Natural killer cell treated with Interleukin-12 subunit alpha and Interleukin-12 subunit beta and Interleukin-15 and Interleukin-18, amount 100 ng/mL, for 72 hours (primary cell): ENCODE measurements around the gene SPATA31D4. TPM values are rescaled to one million over a fixed set of nuclear protein-coding genes. Genes with fewer than 3 reads are reported as not detected.
A peak's percentile ranks its signal among the peaks of the same experiment; 100 is the strongest.
"Not testable (repeated sequence)": the region's sequence is repeated elsewhere in the genome, so short reads cannot be mapped to it uniquely, and the experiment has no call there.

Experiments used
- ATAC-seq, 2 donors: fragments of 150-1000 bp; cut with Tn5 transposase in 1 of 2; sonication (Bioruptor Pico), chemical (Tn5 transposase) in 1 of 2; 2 replicates each; pipeline ENCODE4 v1.10.0; 2021
- DNase-seq: peaks from one replicate; pipeline ENCODE4 v3.0.0; 2022; ENCODE audit warnings: low spot score
- H3K27ac Mint-ChIP-seq, 2 donors: 1 replicate in 1 of 2; 2 replicates in 1 of 2; pipeline ENCODE4 v1.8.0; 2022; ENCODE audit warnings: mixed read lengths in 2 of 2, mild to moderate bottlenecking in 1 of 2, moderate library complexity in 1 of 2
- H3K27me3 Mint-ChIP-seq, 2 donors: 1 replicate in 1 of 2; 2 replicates in 1 of 2; pipeline ENCODE4 v1.8.0; 2022; ENCODE audit warnings: mixed read lengths in 2 of 2
- H3K36me3 Mint-ChIP-seq: one replicate; pipeline ENCODE4 v1.8.0; 2022; ENCODE audit warnings: mixed read lengths
- H3K4me1 Mint-ChIP-seq, 2 donors: 1 replicate in 1 of 2; 2 replicates in 1 of 2; pipeline ENCODE4 v1.8.0; 2022; ENCODE audit warnings: low read depth in 2 of 2, mixed read lengths in 2 of 2, mild to moderate bottlenecking in 1 of 2
- H3K4me3 Mint-ChIP-seq: one replicate; pipeline ENCODE4 v1.8.0; 2022; ENCODE audit warnings: mixed read lengths
- H3K9me3 Mint-ChIP-seq: 2 replicates; pipeline ENCODE4 v1.8.0; 2022; ENCODE audit warnings: mixed read lengths
- total RNA-seq, 2 donors: library from RNA; stranded (reverse); gene quantifications; one replicate each; pipeline ENCODE4 v1.2.3, GENCODE V29; 2022

SPATA31D4 gene
- total RNA-seq, 2 donors from 2014 or later = not detected

DNA sequence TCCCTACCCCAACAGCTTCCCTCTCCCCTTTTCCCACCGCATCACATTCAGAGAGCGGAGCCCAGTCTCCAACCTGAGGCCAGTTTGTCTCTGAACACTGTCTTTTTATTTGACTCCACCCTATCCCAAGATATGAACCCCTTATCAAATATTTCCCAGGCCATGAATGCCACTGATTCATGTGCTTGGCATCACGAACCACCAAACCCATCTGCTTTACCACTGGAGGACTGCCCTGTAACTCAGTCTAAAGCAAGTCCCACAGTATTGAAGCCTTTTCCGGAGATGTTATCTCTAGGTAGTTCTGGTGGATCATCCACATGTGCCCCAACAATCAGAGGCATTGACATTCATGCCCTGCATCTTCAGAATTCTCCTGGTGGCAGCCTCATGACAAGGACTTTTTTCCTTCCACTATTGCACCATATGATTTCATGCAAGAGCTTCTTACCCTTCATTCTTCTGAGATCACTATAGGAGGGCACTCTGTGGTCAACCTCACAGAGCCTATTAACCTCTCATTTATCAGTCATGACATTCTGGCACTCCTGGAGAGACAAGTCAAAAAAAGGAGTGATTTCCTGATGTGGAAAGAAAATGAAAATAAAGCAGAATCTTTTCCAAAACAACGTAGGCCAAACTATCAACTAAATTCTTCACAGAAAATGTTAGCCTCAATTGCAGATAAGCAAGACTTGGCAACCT lies 12.3 kb upstream of the SPATA31D4 start:
- Mint-ChIP-seq H3K36me3 (no peaks in the 10 kb centered on the region), H3K27me3 (peaks cover 7 to 8% of the 10 kb centered on the region in 2 donors)

DNA sequence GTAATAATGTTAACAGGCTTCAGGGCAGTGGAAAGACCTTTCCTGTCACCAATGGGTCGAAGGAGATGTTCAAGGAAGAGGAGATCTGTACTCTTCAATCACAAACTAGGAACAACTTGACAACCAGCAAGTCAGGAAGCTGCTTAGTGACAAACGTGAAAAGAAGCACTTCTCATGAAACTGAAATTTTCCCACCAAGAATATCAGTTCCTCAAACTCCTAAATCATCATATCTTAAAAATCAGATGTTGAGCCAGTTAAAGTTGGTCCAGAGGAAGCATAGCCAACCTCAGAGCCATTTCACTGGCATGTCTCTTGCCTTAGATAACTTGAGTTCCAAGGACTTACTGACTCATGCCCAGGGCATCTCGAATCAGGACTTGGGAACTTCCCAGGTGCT lies 9.7 kb upstream of the SPATA31D4 start:
- H3K4me1 Mint-ChIP-seq, H3K27ac Mint-ChIP-seq, H3K4me3 Mint-ChIP-seq, H3K9me3 Mint-ChIP-seq, DNase-seq, H3K36me3 Mint-ChIP-seq, ATAC-seq, H3K27me3 Mint-ChIP-seq: not testable (repeated sequence)

More for the DNA sequence above, 12.3 kb upstream of the SPATA31D4 start:
- H3K27ac Mint-ChIP-seq = no peak overlapping the region
- DNase-seq = no peak
- ATAC-seq = no peak
- no peaks in the 10 kb centered on the region for H3K4me1 Mint-ChIP-seq
- no peaks in the 10 kb centered on the region for H3K9me3 Mint-ChIP-seq
- no peak overlapping the region for H3K4me3 Mint-ChIP-seq

DNA sequence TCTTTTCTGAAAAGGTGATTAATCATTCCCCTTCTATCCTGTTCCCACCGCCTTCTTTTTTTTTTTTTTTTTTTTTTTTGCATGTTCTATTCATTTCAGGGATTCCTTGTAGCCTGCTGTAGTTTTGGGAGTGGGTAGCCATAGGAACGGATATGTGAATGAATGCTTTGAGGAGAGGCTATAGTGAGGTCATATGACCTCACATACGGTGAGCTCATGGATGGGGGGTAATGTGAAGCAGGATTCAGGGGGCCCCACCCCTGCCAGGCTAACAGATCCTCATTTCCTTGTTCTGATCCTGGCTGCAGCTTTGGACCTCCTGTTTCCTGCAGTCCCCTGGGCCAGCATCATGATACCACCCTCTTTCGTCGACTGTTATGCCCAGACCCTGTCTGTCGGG lies 1.9 kb downstream of the SPATA31D4 start:
- not testable (repeated sequence) for ATAC-seq, H3K9me3 Mint-ChIP-seq, H3K4me3 Mint-ChIP-seq, H3K27me3 Mint-ChIP-seq, DNase-seq, H3K36me3 Mint-ChIP-seq, H3K4me1 Mint-ChIP-seq, H3K27ac Mint-ChIP-seq

DNA sequence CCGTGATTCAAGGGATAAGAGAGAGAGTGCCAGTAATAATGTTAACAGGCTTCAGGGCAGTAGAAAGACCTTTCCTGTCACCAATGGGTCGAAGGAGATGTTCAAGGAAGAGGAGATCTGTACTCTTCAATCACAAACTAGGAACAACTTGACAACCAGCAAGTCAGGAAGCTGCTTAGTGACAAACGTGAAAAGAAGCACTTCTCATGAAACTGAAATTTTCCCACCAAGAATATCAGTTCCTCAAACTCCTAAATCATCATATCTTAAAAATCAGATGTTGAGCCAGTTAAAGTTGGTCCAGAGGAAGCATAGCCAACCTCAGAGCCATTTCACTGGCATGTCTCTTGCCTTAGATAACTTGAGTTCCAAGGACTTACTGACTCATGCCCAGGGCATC lies 5.3 kb downstream of the SPATA31D4 start:
- H3K36me3 Mint-ChIP-seq, H3K27ac Mint-ChIP-seq, H3K27me3 Mint-ChIP-seq, H3K9me3 Mint-ChIP-seq, H3K4me3 Mint-ChIP-seq, H3K4me1 Mint-ChIP-seq, DNase-seq, ATAC-seq: not testable (repeated sequence)

DNA sequence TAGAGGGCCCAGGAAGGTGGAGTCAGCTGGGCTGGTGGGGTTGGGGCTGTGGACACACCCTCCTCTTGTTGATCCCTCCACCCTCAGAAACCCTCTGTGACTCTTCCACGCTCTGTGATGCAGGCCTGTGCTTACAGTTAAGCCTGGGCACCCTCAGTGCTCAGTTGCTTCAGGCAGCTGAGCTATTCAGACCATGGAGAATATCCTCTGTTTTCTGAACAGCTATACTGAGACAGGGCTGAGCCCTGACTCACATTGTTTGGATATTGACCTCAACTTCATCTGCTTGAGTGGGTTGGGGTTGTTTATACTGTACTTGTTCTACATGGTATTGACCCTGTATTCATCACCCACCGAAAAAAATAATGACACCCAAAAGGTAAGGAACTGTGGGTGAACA lies 15.2 kb downstream of the SPATA31D4 start, which contains the start of gene SPATA31D3:
Gene SPATA31D3 (plus strand): TSS at position 108 of the 400 bp plus-strand sequence. CDS start 86 bp downstream, at position 194.
- H3K36me3 Mint-ChIP-seq, H3K27me3 Mint-ChIP-seq, H3K27ac Mint-ChIP-seq, H3K9me3 Mint-ChIP-seq, DNase-seq, H3K4me1 Mint-ChIP-seq, H3K4me3 Mint-ChIP-seq: not testable (repeated sequence)
- ATAC-seq = peak in 1 of 2 donors; percentile 48

DNA sequence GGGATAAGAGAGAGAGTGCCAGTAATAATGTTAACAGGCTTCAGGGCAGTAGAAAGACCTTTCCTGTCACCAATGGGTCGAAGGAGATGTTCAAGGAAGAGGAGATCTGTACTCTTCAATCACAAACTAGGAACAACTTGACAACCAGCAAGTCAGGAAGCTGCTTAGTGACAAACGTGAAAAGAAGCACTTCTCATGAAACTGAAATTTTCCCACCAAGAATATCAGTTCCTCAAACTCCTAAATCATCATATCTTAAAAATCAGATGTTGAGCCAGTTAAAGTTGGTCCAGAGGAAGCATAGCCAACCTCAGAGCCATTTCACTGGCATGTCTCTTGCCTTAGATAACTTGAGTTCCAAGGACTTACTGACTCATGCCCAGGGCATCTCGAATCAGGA lies 20.4 kb downstream of the SPATA31D4 start:
- not testable (repeated sequence) for H3K4me1 Mint-ChIP-seq, H3K4me3 Mint-ChIP-seq, H3K36me3 Mint-ChIP-seq, H3K9me3 Mint-ChIP-seq, H3K27me3 Mint-ChIP-seq, H3K27ac Mint-ChIP-seq, ATAC-seq, DNase-seq

DNA sequence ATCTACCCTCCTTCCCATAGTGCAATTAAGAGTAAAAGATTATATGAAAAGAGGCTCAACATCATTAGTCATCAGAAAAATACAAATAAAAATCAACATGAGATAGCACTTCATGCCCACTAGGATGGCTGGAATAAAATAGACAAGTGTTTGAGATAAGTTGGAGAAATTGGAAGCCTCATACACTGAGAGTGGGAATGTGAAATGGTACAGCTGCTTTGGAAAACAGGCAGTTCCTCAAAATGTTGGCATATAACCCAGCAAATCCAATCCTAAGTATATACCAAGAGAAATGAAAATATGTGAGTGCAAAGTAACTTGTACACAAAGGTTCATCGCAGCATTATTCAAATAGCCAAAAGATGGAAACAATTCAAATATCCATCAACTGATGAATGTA lies 24.9 kb downstream of the SPATA31D4 start:
- DNase-seq = no peak
- Mint-ChIP-seq H3K36me3 (peaks cover 18% of the 10 kb centered on the region), H3K4me1 (no peaks in the 10 kb centered on the region), H3K27me3 (peaks cover 2 to 5% of the 10 kb centered on the region in 2 donors), H3K9me3 (peaks cover 19% of the 10 kb centered on the region), H3K27ac (no peak overlapping the region), H3K4me3 (no peak overlapping the region)
- no peak for ATAC-seq

DNA sequence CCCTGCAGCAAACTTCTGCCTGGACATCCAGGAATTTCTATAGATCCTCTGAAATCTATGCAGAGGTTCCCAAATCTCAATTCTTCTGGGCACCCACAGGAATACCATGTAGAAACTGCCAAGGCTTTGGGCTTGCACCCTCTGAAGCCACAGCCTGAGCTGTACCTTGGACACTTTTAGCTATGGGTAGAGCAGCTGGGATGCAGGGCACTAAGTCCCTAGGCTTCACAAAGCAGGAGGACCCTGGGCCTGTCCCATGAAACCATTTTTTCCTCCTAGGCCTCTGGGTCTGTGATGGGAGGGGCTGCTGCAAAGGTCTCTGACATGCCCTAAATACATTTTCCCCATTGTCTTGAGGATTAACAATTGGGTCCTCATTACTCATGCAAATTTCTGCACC lies 27.4 kb downstream of the SPATA31D4 start:
- Mint-ChIP-seq H3K27me3 (peaks cover 4 to 5% of the 10 kb centered on the region in 2 donors), H3K27ac (no peak overlapping the region), H3K4me1 (no peaks in the 10 kb centered on the region), H3K36me3 (peaks cover 18% of the 10 kb centered on the region), H3K4me3 (no peak overlapping the region), H3K9me3 (peaks cover 19% of the 10 kb centered on the region)
- DNase-seq (no peak), ATAC-seq (no peak)

DNA sequence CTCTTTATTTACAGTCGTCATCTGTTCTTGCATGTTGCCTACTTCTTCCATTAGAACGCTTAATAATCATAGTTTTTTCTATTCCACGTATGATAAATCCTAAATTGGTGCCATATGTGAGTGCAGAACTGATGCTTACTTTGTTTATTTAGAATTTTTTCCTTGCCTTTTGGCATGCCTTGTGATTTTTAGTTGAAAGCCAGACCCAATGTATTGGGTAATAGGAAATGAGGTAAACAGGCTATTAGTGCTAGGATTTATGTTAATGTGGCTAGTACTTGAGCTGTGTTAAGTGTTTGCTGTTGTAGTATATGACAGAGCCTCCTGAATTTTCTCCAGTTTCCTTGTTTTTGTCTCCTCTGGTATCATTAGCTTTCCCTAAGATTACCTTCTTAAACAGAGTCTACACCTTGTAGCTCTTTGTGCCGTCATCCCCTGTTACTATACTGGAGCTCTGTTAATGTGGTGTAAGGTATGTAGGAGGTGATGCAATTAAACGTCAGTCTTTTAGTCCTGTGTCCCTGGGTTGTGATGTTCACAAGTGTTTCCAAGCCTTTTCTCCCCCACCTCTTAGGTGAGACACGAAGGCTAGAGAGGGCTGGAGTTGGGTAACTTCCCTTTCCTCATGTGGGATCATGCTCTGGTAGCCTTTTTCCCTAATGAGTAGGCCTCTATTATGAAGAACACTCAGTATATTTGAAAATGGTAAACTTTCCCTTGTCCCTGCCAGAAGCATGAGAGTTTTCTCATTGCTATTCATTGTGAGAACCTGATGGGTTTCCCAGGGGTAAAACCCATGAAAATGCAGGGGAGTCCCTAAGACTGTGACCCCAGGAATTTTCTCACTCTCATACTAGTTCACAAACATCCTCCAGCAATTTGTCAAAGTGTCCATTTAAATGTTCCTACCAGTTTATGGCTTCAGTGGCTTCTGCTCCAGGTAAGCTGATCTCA lies 36.3 kb downstream of the SPATA31D4 start:
- no peak for DNase-seq
- no peaks in the 10 kb centered on the region for H3K4me1 Mint-ChIP-seq
- H3K27ac Mint-ChIP-seq = no peak overlapping the region
- ATAC-seq = peak in 1 of 2 donors; percentile 15
- H3K36me3 Mint-ChIP-seq = no peaks in the 10 kb centered on the region
- H3K4me3 Mint-ChIP-seq = no peak overlapping the region
- peaks cover 2% of the 10 kb centered on the region for H3K9me3 Mint-ChIP-seq
- H3K27me3 Mint-ChIP-seq = peaks cover 0 to 3% of the 10 kb centered on the region in 2 donors

DNA sequence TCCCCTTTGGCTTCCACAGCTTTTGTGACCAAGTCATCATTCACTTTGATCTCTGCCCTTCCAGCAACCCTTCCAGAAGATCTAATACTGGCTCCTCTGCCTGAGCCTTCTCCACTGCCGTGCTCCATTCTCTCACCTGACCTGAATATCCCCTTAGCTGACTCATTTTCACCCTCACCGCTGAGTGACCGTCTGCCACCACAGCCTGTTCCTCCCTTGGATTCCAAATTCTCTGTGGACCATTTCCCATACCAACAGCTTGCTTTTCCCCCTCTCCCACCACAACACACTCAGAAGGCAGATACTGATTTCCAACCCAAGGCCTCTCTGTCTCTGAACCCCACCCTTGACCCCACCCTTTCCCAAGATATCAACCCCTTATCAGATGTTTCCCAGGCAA lies 39.8 kb downstream of the SPATA31D4 start:
- Mint-ChIP-seq H3K9me3 (peaks cover 7% of the 10 kb centered on the region), H3K27ac (no peak overlapping the region), H3K4me1 (no peaks in the 10 kb centered on the region), H3K36me3 (no peaks in the 10 kb centered on the region), H3K27me3 (peaks cover 0 to 7% of the 10 kb centered on the region in 2 donors), H3K4me3 (no peak overlapping the region)
- ATAC-seq (no peak), DNase-seq (no peak)

DNA sequence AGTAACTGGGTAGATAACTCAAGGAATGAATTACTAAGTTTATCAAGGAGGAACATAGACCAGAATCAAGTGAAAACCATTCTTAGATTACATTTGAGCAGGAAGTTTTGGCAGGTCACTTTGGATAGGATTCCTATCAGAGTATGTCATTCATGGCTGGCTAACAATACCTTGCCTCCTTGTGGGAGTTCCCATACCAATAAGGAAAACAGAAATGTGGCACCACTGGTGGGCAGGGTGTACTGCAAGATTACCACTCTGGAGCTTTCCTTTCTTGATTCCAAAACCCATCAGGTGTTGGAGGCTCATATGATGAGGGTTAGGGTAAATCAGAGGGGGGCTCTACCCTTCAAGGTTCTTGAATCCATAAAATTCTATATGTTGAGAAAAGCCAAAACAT lies 41.7 kb downstream of the SPATA31D4 start:
- Mint-ChIP-seq H3K27ac (no peak overlapping the region), H3K4me3 (no peak overlapping the region), H3K4me1 (no peaks in the 10 kb centered on the region)

DNA sequence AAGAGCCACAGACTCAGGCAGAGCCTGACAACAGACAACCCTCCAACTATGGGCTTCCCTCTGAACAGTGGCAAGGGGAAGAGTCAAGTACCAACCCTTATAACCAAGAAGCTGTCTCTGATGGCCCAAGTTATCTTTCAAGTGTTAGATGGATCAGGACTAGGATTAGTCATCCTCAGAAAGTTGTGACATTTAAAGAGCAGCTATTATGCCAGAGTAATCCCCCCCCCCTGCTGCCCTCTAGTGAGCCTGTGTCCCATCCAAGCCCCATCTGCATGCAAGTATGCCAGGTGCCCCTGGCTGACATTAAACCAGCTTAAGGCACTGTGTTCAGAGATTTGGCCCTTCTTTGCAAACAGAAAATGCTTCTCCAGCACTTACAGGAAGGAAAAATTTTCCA lies 43.5 kb downstream of the SPATA31D4 start:
- Mint-ChIP-seq H3K9me3 (peaks cover 7% of the 10 kb centered on the region), H3K36me3 (no peaks in the 10 kb centered on the region), H3K4me1 (no peaks in the 10 kb centered on the region), H3K27me3 (peaks cover 0 to 4% of the 10 kb centered on the region in 2 donors), H3K4me3 (no peak overlapping the region), H3K27ac (no peak overlapping the region)
- DNase-seq = no peak
- no peak for ATAC-seq

More for the DNA sequence above, 41.7 kb downstream of the SPATA31D4 start:
- DNase-seq (no peak), ATAC-seq (no peak)
- no peaks in the 10 kb centered on the region for H3K36me3 Mint-ChIP-seq
- peaks cover 7% of the 10 kb centered on the region for H3K9me3 Mint-ChIP-seq
- peaks cover 0 to 4% of the 10 kb centered on the region in 2 donors for H3K27me3 Mint-ChIP-seq

DNA sequence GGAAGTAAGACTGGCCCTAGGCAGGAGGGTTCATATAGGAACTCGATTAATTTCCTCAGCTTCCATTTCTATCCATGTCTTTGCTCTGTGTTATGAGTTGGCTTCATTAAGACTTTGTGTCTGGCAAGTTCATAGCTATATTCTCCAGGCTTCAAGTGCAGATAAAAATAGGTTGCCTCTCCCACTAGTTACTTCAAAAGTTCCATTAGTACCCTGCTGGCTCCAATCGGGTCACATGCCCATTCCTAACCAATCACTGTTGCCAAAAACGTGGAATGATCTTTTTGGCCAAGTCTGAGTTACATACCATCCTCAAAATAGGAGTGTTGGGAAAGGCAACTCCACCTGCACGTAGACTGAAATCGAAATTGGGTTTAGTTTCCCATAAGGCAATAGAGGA lies 46.5 kb downstream of the SPATA31D4 start:
- Mint-ChIP-seq H3K4me3 (no peak overlapping the region), H3K4me1 (no peaks in the 10 kb centered on the region), H3K9me3 (peaks cover 5% of the 10 kb centered on the region), H3K27me3 (peaks cover 0 to 4% of the 10 kb centered on the region in 2 donors), H3K27ac (no peak overlapping the region), H3K36me3 (no peaks in the 10 kb centered on the region)
- ATAC-seq = no peak
- no peak for DNase-seq

DNA sequence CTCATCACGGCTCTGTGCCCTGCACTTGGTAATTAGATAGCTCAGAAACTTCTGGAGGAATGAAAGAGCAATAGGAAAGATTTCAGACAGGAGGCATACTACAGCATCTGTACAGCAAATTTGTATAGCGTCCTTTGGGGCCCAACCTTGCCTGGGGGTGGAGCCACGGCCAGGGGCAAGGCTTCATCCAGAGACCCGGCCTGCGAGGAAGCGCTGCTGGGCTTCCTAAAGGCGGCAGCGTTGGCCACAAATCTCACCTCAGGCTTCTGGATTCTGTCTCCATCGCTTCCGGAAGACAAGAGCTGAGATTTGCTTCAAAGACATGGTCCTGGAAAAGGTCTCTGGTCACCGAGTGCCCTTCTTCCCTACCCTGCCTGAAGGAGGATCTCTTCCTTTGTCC lies 48.1 kb downstream of the SPATA31D4 start:
- Mint-ChIP-seq H3K9me3 (no peaks in the 10 kb centered on the region), H3K4me3 (no peak overlapping the region)
- ATAC-seq = no peak

More for the DNA sequence above, 48.1 kb downstream of the SPATA31D4 start:
- Mint-ChIP-seq H3K27me3 (peaks cover 0 to 8% of the 10 kb centered on the region in 2 donors), H3K4me1 (no peaks in the 10 kb centered on the region), H3K27ac (no peak overlapping the region), H3K36me3 (no peaks in the 10 kb centered on the region)
- no peak for DNase-seq
